PC-3 (cell line): Measurements from ENCODE around the gene ZCCHC8. TPM values are rescaled to one million over a fixed set of nuclear protein-coding genes. Genes with fewer than 3 reads are reported as not detected.

Experiments used
- ATAC-seq: fragments of 200-7000 bp; cut with Tn5 transposase; 2 replicates; pipeline ENCODE4 v1.9.1; 2020; ENCODE audit warnings: mild to moderate bottlenecking, moderate library complexity
- BruUV-seq: library from RNA; stranded (reverse); fragments of 400-500 nt; replicated peaks from 2 replicates; lab custom pipeline; 2021; lab: Mats Ljungman, UMichigan
- CTCF ChIA-PET: fragments of 300-600 bp; sonication (Branson Sonifier 250); formaldehyde crosslinking; loops from one replicate; lab custom pipeline; 2022; ENCODE audit warnings: antibody characterized with exemption; lab: Charles Lee
- POLR2A ChIA-PET: fragments of 300-600 bp; sonication (Branson Sonifier 250); formaldehyde crosslinking; loops from one replicate; lab custom pipeline; 2022; ENCODE audit warnings: antibody characterized with exemption; ENCODE audit not compliant: unreplicated experiment; lab: Charles Lee
- DNase-seq: peaks from one replicate; pipeline ENCODE4 v3.0.0-alpha.2; 2015
- H2AFZ ChIP-seq: fragments of 300-600 bp; sonication (generic); 2 replicates; pipeline ENCODE4 v1.6.0; 2016; ENCODE audit warnings: antibody characterized with exemption, low read length
- H3F3A ChIP-seq: fragments of 300-600 bp; sonication (generic); one replicate; pipeline ENCODE4 v1.6.0; 2017; ENCODE audit warnings: antibody characterized with exemption, low read length, control low read depth, mild to moderate bottlenecking; ENCODE audit not compliant: unreplicated experiment
- H3K27ac ChIP-seq: fragments of 300-600 bp; sonication (generic); 2 replicates; pipeline ENCODE4 v1.5.1; 2016; ENCODE audit warnings: mild to moderate bottlenecking, low read length
- H3K27me3 ChIP-seq: fragments of 300-600 bp; sonication (generic); 2 replicates; pipeline ENCODE4 v1.6.1; 2016; ENCODE audit warnings: low read length, mixed read lengths
- H3K36me3 ChIP-seq: fragments of 300-600 bp; sonication (generic); 2 replicates; pipeline ENCODE4 v1.6.1; 2016; ENCODE audit warnings: low read depth, mixed run types, low read length, mixed read lengths
- H3K4me1 ChIP-seq: fragments of 300-600 bp; sonication (generic); 2 replicates; pipeline ENCODE4 v1.5.1; 2016; ENCODE audit warnings: low read length; ENCODE audit not compliant: insufficient read depth
- H3K4me2 ChIP-seq: fragments of 300-600 bp; sonication (generic); 2 replicates; pipeline ENCODE4 v1.6.0; 2016; ENCODE audit warnings: low read length
- H3K4me3 ChIP-seq: fragments of 300-600 bp; sonication (generic); 2 replicates; pipeline ENCODE4 v1.5.1; 2016; ENCODE audit warnings: mild to moderate bottlenecking, low read length, mixed read lengths
- H3K79me2 ChIP-seq: fragments of 300-600 bp; sonication (generic); 2 replicates; pipeline ENCODE4 v1.6.1; 2017; ENCODE audit warnings: low read length, mixed read lengths
- H3K9ac ChIP-seq: fragments of 300-600 bp; sonication (generic); 2 replicates; pipeline ENCODE4 v1.6.0; 2016; ENCODE audit warnings: mild to moderate bottlenecking, low read length
- H3K9me2 ChIP-seq: fragments of 300-600 bp; sonication (generic); replicated peaks from 2 replicates; pipeline ENCODE4 v1.6.1; 2016; ENCODE audit warnings: mixed run types, low read length, mixed read lengths
- H3K9me3 ChIP-seq: fragments of 300-600 bp; sonication (generic); 2 replicates; pipeline ENCODE4 v1.6.1; 2016; ENCODE audit warnings: low read length, mixed read lengths
- H4K20me1 ChIP-seq: fragments of 300-600 bp; sonication (generic); 2 replicates; pipeline ENCODE4 v1.6.1; 2016; ENCODE audit warnings: low read length, mixed read lengths
- CTCF ChIP-seq: fragments of 300-600 bp; sonication (generic); conservative IDR thresholded peaks from 2 replicates; pipeline ENCODE4 v1.5.1; 2017; ENCODE audit warnings: antibody characterized with exemption, low read depth, mild to moderate bottlenecking, low read length
- EZH2 ChIP-seq: fragments of 300-600 bp; sonication (generic); IDR thresholded peaks from one replicate; pipeline ENCODE4 v1.6.1; 2017; ENCODE audit warnings: antibody characterized with exemption, mild to moderate bottlenecking, low read length; ENCODE audit not compliant: unreplicated experiment
- EZH2phosphoT487 ChIP-seq: fragments of 300-600 bp; sonication (generic); IDR thresholded peaks from 2 replicates; pipeline ENCODE4 v1.6.1; 2018; ENCODE audit warnings: mild to moderate bottlenecking, antibody characterized with exemption, low read length, borderline replicate concordance
- intact Hi-C: fragments of 100-400 bp; cut with micrococcal nuclease; formaldehyde crosslinking; loops from 2 replicates; pipeline ENCODE4 v1.9.0; 2023
- total RNA-seq: library from RNA; depleted of rRNA; stranded (reverse); fragments of >200 nt; gene quantifications from 2 replicates; pipeline ENCODE4 v1.2.3, GENCODE V29; 2014

The ZCCHC8 gene
- total RNA-seq, 1 experiment from 2014 or later = 14.4 TPM

DNA sequence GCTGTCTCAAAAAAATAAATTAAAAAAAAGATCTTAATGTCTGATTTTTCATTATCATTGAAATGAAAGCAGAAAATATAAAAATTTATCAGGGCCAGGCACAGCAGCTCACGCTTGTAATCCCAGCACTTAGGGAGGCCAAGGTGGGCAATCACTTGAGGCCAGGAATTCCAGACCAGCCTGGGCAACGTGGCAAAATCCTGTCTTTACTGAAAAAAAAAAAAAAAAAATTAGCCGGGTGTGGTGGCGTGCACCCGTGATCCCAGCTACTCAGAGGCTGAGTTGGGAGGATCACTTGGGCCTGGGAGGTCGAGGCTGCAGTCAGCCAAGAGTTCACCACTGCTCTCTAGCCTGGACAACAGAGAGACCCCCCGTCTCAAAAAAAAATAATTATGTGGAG, 40.7 kb downstream of the ZCCHC8 start:
- Histone ChIP-seq H3F3A (no peaks in the 10 kb centered on the region), H4K20me1 (no peaks in the 10 kb centered on the region), H3K27me3 (no peaks in the 10 kb centered on the region), H3K9me2 (no peaks in the 10 kb centered on the region), H3K27ac (no peak overlapping the region), H3K4me1 (peaks cover 22% of the 10 kb centered on the region), H3K4me3 (no peak overlapping the region), H3K36me3 (no peaks in the 10 kb centered on the region), H3K4me2 (no peak overlapping the region), H2AFZ (no peak overlapping the region), H3K9me3 (no peaks in the 10 kb centered on the region), H3K9ac (no peak overlapping the region), H3K79me2 (no peaks in the 10 kb centered on the region)
- DNase-seq (no peak), ATAC-seq (no peak)
- POLR2A ChIA-PET = no interaction called here
- no peak for TF ChIP-seq CTCF
- TF ChIP-seq EZH2phosphoT487 = no peak
- TF ChIP-seq EZH2 = no peak
- intact Hi-C loops = no loop called here
- CTCF ChIA-PET = no interaction called here
- BruUV-seq = no TSS peak

DNA sequence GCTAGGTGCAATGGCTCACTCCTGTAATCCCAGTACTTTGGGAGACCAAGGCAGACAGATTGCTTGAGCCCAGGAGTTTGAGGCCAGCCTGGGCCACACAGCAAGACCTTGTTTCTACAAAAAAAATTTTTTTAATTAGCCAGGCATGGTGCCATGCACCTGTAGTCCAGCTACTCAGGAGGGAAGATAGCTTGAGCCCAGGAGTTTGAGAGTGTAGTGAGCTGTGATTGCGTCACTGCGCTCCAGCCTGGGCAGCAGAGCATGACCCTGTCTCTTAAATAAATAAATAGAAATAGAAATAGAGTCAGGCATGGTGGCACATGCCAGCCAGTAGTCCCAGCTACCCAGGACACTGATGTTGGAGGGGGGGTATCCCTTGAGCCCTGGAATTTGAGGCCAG, 41.5 kb downstream of the ZCCHC8 start:
- H3K9ac ChIP-seq = no peak overlapping the region
- no peaks in the 10 kb centered on the region for H3K9me2 ChIP-seq
- H2AFZ ChIP-seq = no peak overlapping the region
- H3K4me1 ChIP-seq = peaks cover 15% of the 10 kb centered on the region
- no peaks in the 10 kb centered on the region for H3K79me2 ChIP-seq
- no TSS peak for BruUV-seq
- intact Hi-C loops = no loop called here
- TF ChIP-seq EZH2phosphoT487 = no peak
- no peak for TF ChIP-seq EZH2
- TF ChIP-seq CTCF = no peak
- no peaks in the 10 kb centered on the region for H3K9me3 ChIP-seq
- ChIA-PET CTCF (no interaction called here), POLR2A (no interaction called here)
- DNase-seq (no peak), ATAC-seq (no peak)
- H3F3A ChIP-seq = no peaks in the 10 kb centered on the region
- H3K27ac ChIP-seq = no peak overlapping the region
- H3K4me3 ChIP-seq = no peak overlapping the region
- no peak overlapping the region for H3K4me2 ChIP-seq
- H3K36me3 ChIP-seq = no peaks in the 10 kb centered on the region
- no peaks in the 10 kb centered on the region for H4K20me1 ChIP-seq
- H3K27me3 ChIP-seq = no peaks in the 10 kb centered on the region

- Histone ChIP-seq H3K4me3 (no peak overlapping the region), H3K27ac (no peak overlapping the region), H3K27me3 (no peaks in the 10 kb centered on the region), H2AFZ (no peak overlapping the region), H3F3A (no peaks in the 10 kb centered on the region), H3K4me1 (peaks cover 8% of the 10 kb centered on the region; the same call in 1 of the 2 replicates), H3K9me2 (no peaks in the 10 kb centered on the region), H3K36me3 (no peaks in the 10 kb centered on the region), H3K4me2 (no peak overlapping the region), H3K79me2 (no peaks in the 10 kb centered on the region), H3K9me3 (no peaks in the 10 kb centered on the region), H4K20me1 (no peaks in the 10 kb centered on the region), H3K9ac (no peak overlapping the region)
- ChIA-PET CTCF (interaction anchor here (0.6 kb wide), 1 partner anchor 646 kb away, joined by 3 read pairs; no protein-coding TSS in a partner anchor), POLR2A (no interaction called here)
- intact Hi-C loops = no loop called here
- DNase-seq (no peak), ATAC-seq (no peak)
- TF ChIP-seq CTCF (no peak), EZH2phosphoT487 (no peak), EZH2 (no peak)
- BruUV-seq = no TSS peak
These were observed 42.4 kb downstream of the ZCCHC8 start for GRCh38 chr12:122458105-122459035.
